Measurements from ENCODE around the gene LYSMD2.

The LYSMD2 gene

DNA sequence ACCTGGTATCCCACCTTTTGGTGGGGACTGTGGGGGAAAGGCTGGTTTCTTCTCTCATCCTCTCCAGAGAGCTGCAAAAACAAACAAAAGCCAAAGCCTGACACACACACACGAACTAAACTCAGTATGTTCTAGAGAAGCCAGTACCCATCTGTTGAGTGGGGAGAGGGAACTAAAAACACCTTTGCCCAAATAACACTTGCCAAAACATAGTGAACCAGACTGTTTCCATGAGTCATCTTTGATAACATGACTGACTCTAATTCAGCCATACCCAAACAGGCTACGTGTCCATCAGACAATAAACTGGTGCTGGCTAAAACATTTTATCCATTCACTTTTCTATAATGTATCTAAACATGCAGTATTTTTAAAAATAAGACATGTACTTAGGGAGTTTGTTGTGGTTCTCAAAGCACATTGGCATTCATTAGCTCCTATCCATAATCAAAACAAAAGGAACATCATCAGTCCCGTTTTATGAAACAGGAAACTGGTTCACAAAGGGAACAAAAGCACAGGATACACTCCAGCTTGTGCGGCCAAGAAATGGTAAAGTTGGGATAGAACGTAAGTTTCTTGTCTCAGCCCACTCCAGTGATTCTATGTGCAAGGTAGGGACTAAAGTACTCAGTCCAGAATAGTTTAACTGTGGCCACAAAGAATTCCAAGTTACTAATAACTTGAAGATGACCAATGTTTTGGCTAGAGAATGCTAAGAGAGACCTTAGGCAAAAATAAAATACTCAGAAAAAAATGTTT, 16.1 kb downstream of the LYSMD2 start:
- in situ Hi-C loops (cut with MboI; ENCODE audit: low sequenced_read_pairs): no loop called here

DNA sequence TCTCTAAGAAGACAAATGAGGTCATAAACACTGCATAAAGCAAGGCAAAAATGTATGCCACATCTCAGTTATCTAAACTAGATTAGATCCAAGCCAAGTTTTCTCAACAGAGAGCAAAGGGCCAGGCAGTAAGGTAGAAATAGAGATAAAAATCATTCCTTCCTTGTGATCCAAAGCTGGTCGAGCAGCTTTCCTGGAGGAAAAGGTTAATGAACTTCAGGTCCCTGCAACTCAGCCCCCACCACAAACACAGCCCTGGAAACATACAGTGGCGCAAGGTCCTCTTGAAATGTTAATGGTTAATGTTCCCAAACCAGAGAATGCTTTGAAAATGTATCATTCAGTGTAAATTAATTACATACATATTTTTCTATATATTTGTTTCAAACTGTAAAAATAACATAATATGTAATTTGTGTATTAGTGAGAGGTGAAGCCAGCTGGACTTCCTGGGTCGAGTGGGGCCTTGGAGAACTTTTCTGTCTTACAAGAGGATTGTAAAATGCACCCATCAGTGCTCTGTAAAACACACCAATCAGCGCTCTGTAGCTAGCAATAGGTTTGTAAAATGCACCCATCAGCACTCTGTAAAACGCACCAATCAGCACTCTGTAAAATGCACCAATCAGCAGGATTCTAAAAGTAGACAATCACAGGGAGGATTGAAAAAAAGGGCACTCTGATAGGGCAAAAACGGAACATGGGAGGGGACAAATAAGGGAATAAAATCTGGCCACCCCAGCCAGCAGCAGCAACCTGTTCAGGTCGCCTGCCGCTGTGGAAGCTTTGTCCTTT, 17.1 kb downstream of the LYSMD2 start:
- in situ Hi-C loops (cut with MboI; ENCODE audit: low sequenced_read_pairs): no loop called here

DNA sequence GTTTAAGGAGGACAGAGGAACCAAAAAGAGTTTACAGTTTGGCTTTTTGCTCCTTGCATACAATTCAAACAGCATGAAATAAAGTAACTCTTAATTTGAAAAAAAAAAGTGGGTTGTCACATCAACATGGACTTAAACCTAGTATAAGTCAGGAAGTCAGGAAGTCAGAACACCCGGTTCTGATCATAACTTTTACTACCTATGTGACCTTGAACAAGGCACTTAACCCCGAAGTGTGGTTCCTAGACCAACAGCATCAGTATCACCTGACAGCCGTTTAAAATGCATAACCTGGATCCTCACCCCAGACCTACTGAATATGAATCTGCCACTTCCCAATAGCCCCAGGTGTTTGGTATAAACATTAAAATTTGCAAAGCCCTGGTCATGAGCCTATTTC, 18.7 kb downstream of the LYSMD2 start:
- in situ Hi-C loops (cut with MboI; ENCODE audit: low sequenced_read_pairs): no loop called here

- in situ Hi-C loops (cut with MboI; ENCODE audit: low sequenced_read_pairs): no loop called here
These were observed 19.2 kb downstream of the LYSMD2 start for GRCh38 chr15:51718219-51718618.

GRCh38 chr15:51714911-51715310, 22.5 kb downstream of the LYSMD2 start:
- in situ Hi-C loops (cut with MboI; ENCODE audit: low sequenced_read_pairs): no loop called here

DNA sequence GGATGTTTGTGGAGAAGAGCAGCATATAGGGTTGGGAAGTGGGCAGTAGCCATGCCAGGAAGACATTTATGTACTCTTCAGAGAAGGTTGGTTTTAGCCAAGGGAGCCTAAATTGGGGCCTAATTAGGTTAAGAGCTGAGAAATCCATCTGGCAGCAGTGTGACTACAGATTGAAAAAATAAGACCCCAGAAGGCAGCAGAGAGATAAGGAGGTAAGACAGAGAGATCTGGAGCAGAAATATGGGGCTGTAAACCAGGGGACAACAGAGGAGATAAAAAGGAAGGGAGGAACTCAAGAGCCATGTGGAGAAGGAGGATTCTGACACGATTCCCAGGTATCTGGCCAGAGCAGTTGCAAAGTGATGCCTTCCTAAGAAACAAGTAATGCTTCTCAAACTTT, 23.3 kb downstream of the LYSMD2 start:
- in situ Hi-C loops (cut with MboI; ENCODE audit: low sequenced_read_pairs): no loop called here

- in situ Hi-C loops (cut with MboI; ENCODE audit: low sequenced_read_pairs): no loop called here
These were observed 28.4 kb downstream of the LYSMD2 start for GRCh38 chr15:51709031-51709430.

DNA sequence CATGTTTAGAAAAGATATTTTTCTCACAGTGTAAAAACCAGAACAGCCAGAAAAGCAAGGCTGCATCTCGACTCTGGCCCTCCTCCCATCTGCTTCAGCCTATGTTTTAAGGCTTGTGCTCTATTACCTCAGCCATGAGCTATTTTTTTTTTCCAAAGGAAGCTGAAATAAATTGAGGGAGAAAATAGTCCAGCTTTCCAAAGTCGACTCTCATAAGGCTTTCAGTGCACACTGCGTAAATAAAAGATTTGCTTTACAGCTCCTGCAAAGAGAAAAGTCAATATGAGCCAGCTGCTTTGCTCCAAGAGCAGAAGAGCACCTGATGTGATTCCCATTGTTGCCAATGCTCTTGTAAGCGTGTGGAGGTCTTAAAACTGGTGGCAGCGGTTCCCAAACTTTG, 29.4 kb downstream of the LYSMD2 start:
- in situ Hi-C loops (cut with MboI; ENCODE audit: low sequenced_read_pairs): no loop called here

DNA sequence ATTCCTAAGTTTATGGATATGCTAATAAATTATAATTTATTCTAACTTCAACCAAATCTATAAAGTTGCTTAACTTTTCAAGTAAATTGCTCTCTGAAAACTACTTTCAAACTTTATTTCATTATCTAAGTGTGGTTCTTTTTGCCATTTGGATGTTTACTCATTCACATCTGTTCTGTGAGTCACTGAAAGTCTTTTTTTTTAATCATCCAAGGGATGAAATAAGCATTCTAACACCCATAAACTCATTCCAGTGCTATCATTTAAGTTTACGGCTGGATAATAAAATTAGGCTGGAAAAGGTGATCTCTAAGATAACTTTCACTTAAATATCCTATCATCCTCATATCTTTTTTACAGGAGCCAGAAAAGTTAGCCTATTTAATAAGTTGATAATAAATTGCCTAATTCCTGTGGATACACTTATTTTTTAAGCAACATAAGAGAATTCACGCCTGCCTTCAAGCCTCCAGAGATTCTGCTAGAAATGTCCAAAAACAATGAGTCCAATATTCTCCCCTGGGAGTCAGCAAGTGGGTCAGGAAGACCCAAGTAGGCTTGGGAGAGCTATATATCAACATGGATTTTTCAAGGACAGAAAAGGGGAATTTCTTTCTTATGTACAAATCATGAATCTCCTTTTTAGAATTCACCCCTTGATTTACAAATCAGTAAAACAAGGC, 30.4 kb downstream of the LYSMD2 start:
- in situ Hi-C loops (cut with MboI; ENCODE audit: low sequenced_read_pairs): no loop called here

DNA sequence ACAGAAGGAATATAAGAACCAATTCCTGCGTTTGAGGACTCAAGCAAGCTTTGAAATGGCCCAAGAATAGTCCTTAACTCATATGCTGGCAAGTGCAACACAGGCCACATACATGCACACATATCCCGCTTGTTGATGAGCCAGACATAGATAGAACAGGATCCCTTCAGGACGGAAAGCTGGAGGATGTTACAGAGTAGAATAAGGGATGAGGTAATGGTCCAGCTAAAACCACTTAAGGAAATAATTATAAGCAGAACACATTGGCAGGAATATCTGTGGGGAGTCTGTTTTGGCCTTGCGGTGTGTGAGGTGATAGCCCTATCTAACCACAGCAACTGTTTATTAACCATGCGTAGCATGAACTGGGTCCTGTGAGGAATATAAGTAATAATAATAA, 31.2 kb downstream of the LYSMD2 start:
- in situ Hi-C loops (cut with MboI; ENCODE audit: low sequenced_read_pairs): no loop called here

DNA sequence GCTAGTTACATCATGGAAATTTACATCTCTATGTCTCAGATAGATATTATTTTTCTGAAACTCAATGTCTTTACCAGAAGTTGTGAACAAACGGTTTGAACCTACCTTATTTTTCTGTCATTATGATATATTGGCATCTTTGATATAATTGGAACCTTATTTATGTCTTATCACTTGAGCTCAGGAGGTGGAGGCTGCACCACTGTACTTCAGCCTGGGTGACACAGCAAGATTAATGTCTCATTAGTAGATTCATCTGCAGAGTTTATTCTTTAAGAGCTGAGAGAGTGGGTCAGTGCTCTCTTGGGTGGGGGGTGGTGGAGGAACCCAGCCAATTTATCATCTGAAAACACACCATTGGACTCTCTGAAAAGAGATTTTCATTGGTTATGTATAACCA, 34.7 kb downstream of the LYSMD2 start:
- in situ Hi-C loops (cut with MboI; ENCODE audit: low sequenced_read_pairs): no loop called here

GRCh38 chr15:51699373-51699772, 38.1 kb downstream of the LYSMD2 start:
- in situ Hi-C loops (cut with MboI; ENCODE audit: low sequenced_read_pairs): no loop called here

- in situ Hi-C loops (cut with MboI; ENCODE audit: low sequenced_read_pairs): no loop called here
These were observed 40.3 kb downstream of the LYSMD2 start for GRCh38 chr15:51697163-51697562.

- in situ Hi-C loops (cut with MboI; ENCODE audit: low sequenced_read_pairs): no loop called here
These were observed 40.9 kb downstream of the LYSMD2 start for GRCh38 chr15:51696566-51696965.

- in situ Hi-C loops (cut with MboI; ENCODE audit: low sequenced_read_pairs): no loop called here
These were observed 45.3 kb downstream of the LYSMD2 start for GRCh38 chr15:51692154-51692553.

GRCh38 chr15:51688863-51689262, 48.6 kb downstream of the LYSMD2 start:
- in situ Hi-C loops (cut with MboI; ENCODE audit: low sequenced_read_pairs): no loop called here

- in situ Hi-C loops (cut with MboI; ENCODE audit: low sequenced_read_pairs): no loop called here
These were observed 49.9 kb downstream of the LYSMD2 start for GRCh38 chr15:51687565-51687964.

- in situ Hi-C loops (cut with MboI; ENCODE audit: low sequenced_read_pairs): no loop called here
These were observed 56.0 kb downstream of the LYSMD2 start, which contains the start of gene SCG3 for GRCh38 chr15:51681303-51681963. TSS of gene SCG3 (plus strand) at chr15:51681503. CDS start at chr15:51681756, 253 bp downstream.

- in situ Hi-C loops (cut with MboI; ENCODE audit: low sequenced_read_pairs): no loop called here
These were observed 57.1 kb downstream of the LYSMD2 start for GRCh38 chr15:51680321-51680720.

GRCh38 chr15:51678096-51678495, 59.4 kb downstream of the LYSMD2 start:
- in situ Hi-C loops (cut with MboI; ENCODE audit: low sequenced_read_pairs): no loop called here

GRCh38 chr15:51677452-51677851, 60.0 kb downstream of the LYSMD2 start:
- in situ Hi-C loops (cut with MboI; ENCODE audit: low sequenced_read_pairs): no loop called here

Data from HL-60/S4 (cell line).